PFSK-1 (cell line): Measurements from ENCODE around the gene YIPF5.

Experiments used
- TAF1 ChIP-seq: IDR thresholded peaks from 2 replicates; pipeline ENCODE4 v1.6.1; 2012; ENCODE audit warnings: low read length, control low read depth, borderline replicate concordance; ENCODE audit not compliant: insufficient read depth
- TF ChIP-seq, protein P1 (sequence below), 2 experiments: IDR thresholded peaks; 2 replicates each; pipeline versions ENCODE4 v1.6.1 to v1.8.0; 2011 to 2012; ENCODE audit warnings: low read depth in 2 of 2, low read length in 2 of 2, control low read depth in 1 of 2, inconsistent platforms in 1 of 2, mild to moderate bottlenecking in 1 of 2, moderate library complexity in 1 of 2; ENCODE audit not compliant: insufficient read depth in 1 of 2

DNA sequence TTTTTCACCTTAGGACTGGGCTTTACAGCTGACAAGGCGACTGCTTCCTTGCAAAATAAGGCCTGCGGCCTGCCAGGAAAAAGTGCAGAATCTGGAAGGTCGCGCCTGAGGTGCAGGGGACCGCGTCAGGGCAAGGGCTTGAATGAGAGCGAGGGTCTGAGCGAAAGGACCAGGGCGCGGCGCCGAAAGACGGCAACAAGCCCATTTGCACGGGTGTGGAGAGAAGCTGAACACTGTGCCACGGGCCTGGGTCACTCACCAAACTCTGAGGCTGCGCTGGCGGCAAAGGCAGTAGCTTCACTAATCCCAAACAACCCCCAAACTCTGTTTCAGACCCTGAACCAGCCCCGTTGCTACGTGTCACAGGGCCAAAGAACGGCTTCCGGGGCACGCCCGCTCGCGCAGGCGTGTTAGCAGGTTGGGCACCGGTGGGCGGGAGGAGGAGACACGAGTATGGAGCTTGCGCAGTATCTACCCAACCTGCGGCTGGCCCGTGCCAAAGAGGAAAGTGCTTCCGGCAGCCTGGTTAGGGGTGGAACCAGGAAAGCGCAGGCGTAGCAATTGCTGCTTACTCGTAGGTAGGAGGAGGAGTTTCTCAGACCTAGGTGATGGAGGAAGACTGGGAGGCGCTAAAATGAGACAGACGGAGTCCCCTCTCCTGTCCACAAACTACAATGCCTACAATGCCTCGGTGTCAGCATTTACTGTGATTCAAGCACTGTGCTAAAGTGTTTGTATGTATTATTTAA lies at the start of gene YIPF5, which contains the start of gene KCTD16:
- TF ChIP-seq, protein P1, sequence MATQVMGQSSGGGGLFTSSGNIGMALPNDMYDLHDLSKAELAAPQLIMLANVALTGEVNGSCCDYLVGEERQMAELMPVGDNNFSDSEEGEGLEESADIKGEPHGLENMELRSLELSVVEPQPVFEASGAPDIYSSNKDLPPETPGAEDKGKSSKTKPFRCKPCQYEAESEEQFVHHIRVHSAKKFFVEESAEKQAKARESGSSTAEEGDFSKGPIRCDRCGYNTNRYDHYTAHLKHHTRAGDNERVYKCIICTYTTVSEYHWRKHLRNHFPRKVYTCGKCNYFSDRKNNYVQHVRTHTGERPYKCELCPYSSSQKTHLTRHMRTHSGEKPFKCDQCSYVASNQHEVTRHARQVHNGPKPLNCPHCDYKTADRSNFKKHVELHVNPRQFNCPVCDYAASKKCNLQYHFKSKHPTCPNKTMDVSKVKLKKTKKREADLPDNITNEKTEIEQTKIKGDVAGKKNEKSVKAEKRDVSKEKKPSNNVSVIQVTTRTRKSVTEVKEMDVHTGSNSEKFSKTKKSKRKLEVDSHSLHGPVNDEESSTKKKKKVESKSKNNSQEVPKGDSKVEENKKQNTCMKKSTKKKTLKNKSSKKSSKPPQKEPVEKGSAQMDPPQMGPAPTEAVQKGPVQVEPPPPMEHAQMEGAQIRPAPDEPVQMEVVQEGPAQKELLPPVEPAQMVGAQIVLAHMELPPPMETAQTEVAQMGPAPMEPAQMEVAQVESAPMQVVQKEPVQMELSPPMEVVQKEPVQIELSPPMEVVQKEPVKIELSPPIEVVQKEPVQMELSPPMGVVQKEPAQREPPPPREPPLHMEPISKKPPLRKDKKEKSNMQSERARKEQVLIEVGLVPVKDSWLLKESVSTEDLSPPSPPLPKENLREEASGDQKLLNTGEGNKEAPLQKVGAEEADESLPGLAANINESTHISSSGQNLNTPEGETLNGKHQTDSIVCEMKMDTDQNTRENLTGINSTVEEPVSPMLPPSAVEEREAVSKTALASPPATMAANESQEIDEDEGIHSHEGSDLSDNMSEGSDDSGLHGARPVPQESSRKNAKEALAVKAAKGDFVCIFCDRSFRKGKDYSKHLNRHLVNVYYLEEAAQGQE (IDR thresholded peaks at IDR 0.05; ENCODE audit: insufficient read depth in 1 of 2, low read depth in 2 of 2, low read length in 2 of 2): no peak
- TF ChIP-seq TAF1: 0 out of 2 replicates have a peak, but pooled peaks have one; percentile 45
